NCI-H1436 (cell line): ENCODE results near the gene EIF4G3.
A peak's percentile ranks its signal among the peaks of the same experiment; 100 is the strongest.
"Not testable (repeated sequence)": the region's sequence is repeated elsewhere in the genome, so short reads cannot be mapped to it uniquely, and the experiment has no call there.

Source experiments
- DNase-seq: peaks from one replicate; lab custom pipeline; 2025; lab: John Stamatoyannopoulos, UW

The EIF4G3 gene, protein sequence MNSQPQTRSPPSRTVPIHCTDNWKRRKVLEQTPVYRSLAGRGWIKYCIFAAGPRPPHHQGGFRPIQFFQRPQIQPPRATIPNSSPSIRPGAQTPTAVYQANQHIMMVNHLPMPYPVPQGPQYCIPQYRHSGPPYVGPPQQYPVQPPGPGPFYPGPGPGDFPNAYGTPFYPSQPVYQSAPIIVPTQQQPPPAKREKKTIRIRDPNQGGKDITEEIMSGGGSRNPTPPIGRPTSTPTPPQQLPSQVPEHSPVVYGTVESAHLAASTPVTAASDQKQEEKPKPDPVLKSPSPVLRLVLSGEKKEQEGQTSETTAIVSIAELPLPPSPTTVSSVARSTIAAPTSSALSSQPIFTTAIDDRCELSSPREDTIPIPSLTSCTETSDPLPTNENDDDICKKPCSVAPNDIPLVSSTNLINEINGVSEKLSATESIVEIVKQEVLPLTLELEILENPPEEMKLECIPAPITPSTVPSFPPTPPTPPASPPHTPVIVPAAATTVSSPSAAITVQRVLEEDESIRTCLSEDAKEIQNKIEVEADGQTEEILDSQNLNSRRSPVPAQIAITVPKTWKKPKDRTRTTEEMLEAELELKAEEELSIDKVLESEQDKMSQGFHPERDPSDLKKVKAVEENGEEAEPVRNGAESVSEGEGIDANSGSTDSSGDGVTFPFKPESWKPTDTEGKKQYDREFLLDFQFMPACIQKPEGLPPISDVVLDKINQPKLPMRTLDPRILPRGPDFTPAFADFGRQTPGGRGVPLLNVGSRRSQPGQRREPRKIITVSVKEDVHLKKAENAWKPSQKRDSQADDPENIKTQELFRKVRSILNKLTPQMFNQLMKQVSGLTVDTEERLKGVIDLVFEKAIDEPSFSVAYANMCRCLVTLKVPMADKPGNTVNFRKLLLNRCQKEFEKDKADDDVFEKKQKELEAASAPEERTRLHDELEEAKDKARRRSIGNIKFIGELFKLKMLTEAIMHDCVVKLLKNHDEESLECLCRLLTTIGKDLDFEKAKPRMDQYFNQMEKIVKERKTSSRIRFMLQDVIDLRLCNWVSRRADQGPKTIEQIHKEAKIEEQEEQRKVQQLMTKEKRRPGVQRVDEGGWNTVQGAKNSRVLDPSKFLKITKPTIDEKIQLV (N-terminal part only)

DNA sequence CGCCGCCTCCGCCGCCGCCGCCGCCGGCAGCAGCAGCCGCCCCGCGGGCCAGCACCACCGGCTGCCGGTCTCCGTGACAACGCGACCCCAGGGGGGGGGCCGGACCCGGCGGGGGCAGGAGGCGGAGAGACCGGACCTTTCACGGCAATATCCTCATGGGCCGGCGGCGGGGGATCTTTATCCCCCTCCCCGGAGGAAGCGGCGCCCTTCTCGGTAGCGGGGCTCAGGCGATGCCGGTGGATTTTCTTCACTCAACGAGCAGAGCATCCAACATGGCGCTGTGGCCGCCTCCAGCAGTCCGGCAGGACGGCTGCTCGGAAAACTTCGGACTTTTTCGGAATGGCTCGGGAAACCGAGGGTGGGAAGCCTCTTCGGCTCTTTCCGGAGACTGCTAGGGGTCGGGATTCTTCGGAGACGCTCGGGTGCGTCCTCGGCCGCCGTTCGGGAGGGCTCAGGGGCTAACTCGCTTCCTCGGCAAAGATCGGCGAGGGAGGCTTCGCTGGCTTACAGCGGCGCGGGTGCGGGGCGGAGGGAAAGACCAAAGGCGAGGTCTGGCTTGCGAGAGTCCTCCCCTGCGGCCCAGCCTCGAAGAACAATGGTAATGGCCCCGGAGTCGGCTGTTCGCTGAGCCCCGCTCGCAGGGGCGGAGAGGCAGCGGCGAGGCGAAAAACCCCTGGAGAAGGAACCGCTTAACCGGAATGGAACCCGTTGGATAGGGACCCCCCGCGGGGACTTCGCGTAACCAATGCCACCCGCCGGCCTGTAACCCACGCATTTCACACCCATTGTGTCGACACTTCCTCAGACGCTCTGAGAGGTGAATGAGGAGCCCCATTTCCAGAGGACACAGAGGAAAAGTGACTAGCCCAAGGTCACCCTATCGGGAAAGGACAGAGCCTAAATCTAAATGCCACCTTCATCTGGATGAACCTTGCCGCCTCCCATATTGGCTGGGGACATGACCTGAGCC is at the start of gene EIF4G3:
Gene EIF4G3 (minus strand): TSS at position 312 of the 970 bp plus-strand sequence. CDS start 174,155 bp downstream, outside the sequence.
- peak; percentile 98 for DNase-seq

DNA sequence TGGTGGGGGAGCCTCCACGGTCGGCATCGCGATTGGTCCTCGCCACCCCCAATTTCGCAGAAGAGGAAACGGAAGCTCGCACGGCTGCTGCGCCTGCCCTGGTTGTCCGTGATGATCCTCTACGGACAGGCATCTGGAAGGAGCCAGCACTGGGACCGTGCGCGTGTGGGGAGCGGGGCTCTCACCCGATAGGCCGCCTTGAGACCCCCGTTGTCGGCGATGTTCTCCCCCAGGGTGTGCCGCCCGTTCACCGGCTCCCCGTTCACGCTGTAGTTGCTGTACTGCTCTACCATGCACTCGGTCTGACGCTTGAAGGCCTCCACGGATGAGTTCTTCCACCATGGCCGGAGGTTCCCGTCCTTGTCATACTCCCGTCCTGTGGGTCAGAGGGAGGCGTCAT is 48.4 kb upstream of the EIF4G3 start:
- DNase-seq: no peak

DNA sequence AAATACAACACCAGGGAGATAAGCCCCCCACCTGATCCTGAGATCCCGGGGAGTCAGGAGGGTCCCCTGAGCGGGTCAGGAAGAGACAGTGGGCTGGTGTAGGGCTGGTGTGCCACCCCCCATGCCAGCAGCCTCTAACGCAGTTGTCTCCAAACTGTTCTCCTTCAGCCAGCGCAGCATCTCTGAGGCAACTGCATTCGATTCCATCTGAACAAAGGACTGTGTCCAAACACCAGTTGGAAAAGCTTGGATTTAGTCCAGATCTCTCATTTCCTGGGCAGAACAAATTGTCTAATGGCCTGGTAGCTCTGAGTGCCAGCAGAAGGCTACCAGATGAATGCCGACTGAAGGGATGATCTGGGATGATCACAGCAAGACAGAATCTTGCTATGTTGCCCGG is 44.1 kb upstream of the EIF4G3 start:
- no peak for DNase-seq

DNA sequence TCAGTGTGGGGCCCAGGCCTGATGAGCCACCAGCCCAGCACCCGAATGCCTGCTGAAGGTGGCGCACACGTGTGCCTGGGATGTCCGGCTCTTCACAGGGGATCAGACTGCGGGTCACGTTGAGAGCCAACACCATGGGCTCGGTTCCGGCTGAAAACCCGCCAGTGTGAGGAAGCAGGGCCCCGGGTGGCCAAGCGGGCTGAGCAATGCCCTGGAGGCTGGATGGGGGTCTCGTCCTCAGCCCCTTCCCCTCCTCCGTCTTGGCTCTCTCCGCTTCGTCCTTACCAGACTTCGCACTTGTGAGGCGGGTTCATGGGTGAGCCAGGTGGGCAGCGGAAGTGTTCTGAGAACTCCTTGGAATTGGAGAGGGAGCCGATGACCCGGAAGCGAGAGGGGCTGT is 43.0 kb upstream of the EIF4G3 start:
- no peak for DNase-seq

DNA sequence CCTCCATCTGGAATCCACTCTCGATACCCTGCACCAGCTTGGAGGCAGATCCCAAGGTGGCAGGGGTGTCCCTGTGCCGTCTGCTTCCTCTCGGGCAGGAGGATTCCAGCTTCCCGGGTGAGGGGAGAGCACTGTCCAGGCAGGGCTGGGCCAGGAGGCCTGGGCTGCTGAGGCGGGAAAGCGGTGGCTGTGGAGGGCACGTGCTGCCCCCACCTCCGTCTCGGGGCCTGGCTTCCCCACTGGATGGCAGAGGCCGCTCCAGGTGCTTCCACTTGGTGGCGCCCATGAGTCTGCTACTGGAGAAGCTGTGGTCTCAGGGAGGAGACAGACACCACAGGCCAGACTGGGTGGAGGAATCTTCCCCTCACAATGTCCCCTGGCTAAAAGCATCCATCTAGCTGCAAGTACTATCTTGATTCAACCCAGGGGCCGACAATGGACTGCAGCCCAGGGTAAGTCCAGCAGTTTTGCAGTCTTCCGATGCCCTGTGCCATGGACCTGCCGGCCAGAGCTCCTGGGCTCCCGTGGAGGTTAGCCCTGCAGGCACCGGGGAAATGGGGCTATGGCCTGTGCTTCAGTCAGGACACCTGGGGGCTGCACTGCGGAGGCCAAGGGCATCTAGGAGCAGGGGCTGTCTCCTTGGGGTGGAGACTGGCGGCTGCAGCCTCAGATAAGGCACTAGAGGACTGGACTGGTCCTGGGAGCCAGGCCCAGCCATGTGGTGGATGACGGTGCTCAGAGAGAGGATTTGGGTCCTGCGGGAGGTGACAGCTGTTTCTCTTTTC is 41.3 kb upstream of the EIF4G3 start:
- DNase-seq: peak; percentile 10

DNA sequence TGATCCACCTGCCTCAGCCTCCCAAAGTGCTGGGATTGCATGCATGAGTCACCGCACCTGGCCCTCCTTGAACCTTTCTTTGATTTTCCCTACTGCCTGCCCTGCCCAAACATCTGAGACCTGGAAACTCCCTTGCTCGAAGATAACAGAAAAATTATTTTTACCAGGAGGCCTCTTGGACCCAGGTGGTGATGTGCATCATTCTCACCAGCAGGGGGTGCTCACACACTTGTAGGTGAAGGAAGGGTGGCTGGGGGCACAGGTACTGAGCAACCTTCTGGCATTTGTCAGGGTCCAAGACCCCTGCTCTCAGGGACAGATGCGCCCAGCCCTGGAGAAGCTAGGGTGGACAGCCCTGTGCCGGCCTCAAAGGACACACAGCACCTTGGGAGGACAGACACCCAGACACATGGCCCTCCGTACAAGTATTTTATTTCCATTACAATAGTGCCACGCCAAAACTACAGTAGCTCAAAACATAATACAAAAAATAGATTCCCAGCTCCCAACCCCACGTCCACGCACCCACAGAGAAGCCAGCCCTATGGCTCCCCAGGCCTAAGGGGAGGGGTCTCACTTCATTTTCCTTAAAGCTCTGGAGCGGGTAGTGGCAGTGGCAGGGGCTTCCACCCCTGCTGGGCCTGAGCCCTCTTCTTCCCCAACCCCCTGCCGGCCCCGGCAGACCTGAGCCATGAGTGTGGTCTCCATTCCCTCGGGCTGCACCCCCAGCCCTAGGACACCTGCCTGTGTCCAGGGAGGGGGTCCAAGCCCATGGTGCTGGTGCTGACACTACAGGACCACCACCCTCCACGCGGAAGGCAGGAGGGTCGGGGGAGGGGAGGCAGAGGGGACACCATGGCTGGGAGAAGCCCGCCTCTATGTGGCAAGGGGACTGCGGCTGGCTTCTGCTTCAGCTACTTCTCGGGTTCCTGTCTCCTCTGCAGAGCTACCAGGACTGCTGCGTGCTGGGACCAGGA is 40.4 kb upstream of the EIF4G3 start:
- peak; percentile 42 for DNase-seq

DNA sequence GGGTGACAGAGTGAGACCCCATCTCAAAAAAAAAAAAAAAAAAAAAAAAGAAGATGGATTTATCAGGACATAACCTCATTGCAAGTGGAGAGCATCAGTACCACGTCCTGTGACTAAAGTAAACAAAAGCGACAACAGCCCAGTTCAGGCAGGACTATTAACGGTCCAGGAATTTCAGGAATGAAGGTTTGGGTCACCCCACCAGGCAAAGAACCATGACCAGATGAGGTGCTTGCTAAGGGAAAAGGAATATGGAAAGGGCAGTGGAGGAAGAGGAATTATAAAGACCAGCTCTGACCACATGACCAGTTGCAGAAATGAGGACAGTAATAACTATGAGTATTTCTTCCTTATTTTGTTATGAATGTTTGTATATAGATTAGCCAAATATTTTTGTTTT is 35.4 kb upstream of the EIF4G3 start:
- no peak for DNase-seq

DNA sequence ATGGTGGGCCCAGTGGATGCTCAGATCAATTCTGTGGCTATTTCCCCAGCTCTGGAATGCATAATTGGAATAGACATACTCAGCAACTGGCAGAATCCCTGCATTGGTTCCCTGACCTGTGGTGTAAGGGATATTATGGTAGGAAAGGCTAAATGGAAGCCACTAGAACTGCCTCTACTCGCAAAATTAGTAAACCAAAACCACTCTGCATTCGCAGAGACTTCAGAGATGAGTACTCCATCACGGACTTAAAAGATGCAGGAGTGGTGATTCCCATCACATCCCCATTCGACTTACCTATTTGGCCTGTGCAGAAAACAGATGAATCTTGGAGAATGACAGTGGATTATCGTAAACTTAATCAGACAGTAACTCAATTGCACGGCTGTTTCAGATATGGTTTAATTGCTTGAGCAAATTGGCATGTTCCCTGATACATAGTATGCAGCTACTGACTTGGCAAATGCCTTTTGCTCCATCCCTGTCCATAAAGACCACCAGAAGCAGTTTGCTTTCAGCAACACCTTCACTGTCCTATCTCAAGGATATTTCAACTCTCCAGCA is 31.5 kb upstream of the EIF4G3 start:
- not testable (repeated sequence) for DNase-seq

DNA sequence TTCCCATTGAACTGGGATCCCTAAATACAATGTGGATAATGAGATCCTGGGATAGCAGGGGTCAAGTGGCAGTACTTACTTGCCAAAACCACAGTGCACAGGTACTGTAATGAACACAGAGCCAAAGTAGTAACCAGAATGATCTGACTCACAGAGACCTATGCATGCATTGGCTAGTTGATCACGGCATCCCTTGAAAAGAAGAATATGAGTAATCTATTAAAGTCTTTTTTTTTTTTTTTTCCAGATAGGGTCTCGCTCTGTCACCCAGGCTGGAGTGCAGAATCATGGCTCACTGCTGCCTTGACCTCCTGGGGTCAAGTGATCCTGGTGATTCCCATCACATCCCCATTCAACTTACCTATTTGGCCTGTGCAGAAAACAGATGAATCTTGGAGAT is 29.4 kb upstream of the EIF4G3 start:
- DNase-seq: no peak

DNA sequence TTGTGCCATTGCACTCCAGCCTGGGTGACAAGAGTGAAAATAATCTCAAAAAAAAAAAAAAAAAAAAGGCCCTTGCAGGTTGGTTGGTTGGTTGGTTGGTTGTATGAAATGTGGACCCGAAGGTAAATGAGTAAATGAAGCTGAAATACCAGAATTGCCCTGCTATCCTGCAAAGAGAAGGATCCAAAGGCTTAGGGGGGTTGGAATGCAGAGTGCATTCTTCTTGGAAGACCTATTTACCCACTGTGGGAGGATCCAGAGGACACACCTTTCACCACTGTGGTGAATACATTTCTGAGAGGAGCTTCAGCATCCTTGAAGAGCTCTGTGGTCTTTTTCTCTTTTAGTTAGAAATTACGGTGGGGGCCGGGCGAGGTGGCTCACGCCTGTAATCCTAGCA is 28.7 kb upstream of the EIF4G3 start:
- no peak for DNase-seq

DNA sequence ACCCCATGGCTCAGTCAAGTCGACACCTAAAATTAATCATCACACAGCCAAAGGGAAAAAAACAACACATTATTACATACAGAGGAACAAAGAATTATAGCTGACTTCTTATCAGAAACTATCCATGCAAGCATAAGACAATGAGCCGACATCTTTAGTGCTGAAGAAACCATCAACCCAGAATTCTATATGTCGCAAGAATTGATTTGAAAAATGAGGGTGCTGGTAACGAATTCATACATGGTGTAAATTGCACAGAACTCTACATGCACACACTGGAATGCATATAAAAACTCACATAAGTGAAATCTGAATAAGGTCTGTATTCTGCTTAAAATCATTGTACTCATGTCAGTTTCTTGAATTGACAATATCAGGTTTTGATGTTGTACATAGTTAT is 25.0 kb upstream of the EIF4G3 start:
- no peak for DNase-seq

DNA sequence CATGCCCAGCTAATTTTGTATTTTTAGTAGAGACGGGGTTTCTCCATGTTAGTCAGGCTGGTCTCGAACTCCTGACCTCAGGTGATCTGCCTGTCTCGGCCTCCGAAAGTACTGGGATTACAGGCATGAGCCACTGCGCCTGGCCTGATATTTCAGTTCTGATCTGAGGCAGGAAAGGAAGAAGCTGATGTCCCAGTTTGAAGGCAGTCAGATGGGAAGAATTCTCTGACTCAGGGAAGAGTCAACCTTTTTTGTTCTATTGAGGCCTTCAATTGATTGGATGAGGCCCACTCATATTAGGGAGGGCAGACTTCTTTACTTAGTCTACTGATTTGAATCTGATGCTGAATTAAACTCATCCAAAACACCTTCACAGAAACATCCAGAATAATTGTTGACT is 24.5 kb upstream of the EIF4G3 start:
- DNase-seq: not testable (repeated sequence)

DNA sequence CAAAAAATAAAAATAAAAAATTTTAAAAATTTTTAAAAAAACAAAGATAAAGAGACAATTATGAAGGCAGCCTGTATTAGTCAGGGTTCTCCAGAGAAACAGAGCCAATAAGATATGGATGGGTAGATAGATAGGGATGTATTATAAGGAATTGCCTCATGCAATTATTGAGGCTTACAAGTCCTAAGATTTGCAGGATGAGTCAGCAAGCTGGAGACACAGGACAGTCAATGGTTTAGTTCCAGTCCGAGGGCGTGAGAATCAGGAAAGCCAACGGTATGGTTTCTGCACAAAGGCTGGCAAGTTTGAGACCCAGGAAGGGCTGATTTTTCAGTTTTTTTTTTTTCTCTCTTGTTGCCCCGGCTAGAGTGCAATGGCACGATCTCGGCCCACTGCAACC is 24.1 kb upstream of the EIF4G3 start:
- DNase-seq: no peak

DNA sequence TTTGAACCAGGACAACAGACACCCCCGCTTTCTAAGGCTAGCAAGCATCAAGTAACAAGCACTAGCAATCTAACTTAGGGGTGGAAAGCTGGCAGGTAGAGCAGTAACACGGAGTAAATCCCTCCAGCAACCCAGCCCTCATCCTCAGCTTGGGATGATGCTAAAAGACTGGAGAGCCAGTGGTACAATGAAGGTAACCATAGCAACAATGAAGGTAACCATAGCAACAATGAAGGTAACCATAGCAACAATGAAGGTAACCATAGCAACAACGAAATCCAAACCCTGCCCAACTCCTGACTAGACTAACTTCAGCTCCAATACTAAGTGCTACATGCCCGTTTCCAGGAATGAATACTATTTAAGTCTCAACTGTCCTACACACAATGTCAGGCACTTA is 22.2 kb upstream of the EIF4G3 start:
- no peak for DNase-seq

DNA sequence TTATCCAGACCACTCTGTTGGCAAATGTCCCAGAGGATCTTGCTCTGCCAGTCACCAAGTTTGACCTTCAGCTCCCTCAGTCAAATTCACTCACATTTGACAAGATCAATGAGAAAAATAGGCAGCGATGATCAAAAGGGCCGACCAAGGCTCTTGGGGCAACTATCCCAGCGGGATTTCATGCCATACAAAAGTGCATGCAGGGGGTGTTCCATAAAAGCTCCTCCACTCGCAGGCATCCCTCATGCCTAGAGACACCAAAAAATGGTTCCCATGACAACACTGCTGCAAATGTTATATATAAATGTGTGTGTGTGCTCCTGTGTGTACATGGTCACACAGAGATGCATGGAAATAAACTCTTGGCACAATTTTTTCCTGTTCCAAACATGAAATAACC is 16.2 kb upstream of the EIF4G3 start:
- no peak for DNase-seq

DNA sequence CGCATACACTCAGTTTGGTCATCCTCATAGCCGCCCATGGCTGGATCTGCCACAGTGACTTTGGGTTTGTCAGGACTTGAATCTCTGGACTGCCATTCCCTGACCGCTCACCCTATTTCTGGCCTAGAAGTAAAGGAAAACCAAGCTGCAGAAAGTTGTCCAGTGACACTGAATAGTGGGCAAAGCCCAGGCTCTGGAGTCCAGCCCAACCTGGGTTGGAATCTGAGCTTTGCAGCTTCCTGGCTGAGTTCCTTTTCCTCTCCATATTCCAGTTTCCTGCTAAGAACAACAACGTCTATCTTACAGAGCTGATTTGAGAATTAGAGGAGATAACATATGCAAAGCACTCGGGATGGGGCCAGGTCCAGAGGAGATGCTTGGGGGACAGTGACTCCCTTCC is 15.6 kb upstream of the EIF4G3 start:
- DNase-seq: no peak

DNA sequence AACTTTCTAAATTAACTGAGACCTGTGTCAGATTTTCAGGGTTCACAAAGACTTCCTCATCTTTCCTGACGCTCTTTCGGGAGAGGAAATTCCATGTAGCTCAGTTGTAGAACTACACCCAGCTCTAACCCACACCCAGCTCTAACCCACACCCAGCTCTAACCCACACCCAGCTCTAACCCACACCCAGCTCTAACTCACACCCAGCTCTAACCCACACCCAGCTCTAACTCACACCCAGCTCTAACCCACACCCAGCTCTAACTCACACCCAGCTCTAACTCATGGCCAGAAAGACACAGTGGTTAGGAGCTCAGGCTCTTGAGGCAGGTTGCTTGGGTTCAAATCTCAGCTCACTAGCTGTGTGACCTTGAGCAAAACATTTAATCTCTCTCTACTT is 14.1 kb upstream of the EIF4G3 start:
- not testable (repeated sequence) for DNase-seq

DNA sequence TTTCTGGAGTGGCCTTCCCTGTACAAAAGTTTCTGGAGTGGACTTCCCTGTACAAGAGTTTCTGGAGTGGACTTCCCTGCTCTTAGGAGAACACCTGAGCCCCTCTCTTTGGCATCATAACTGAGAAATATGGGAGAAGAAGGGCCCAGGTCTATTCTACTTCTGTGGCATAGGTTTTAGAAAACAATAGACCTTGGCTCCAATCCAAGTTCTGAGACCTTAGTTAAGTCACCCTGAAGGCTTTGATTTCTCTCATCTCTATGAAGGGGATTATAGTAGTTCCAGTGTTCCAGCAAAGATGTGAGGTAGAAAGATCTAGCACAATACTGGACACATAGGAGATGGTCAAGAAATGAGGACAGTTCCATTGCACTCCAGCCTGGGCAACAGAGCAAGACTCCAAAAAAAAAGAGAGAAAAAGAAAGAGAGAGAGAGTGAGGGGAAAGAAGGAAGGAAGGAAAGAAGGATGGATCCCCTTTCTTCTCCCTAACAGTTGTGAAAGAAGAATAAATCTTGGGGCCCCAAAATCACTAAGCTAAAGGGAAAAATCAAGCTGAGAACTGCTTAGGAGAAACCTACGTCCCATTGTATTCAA is 13.3 kb upstream of the EIF4G3 start:
- DNase-seq: peak; percentile 17

DNA sequence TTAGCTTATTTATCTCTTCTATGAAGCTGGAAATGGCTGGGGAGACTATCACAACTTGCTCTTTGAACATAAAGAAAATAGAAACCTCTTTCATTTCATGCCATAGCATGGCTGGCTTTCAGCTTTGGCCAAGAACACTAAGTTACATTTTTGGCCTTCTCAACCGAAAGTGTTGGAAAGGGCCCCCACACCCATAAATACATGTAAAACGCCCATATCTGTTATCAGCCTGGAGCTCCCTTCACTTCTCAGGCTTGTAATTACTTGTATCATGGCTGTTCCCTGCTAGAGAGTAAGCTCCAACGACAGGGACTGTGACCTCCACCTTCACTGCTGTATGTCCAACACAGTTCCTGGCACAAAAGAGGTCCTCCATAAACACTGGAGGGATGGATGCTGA is 12.7 kb upstream of the EIF4G3 start:
- no peak for DNase-seq
